Ovary (tissue), 9 donors: Measurements from ENCODE around the gene NMRK2. TPM values are rescaled to one million over a fixed set of nuclear protein-coding genes. Genes with fewer than 3 reads are reported as not detected.
"Not testable (repeated sequence)": the region's sequence is repeated elsewhere in the genome, so short reads cannot be mapped to it uniquely, and the experiment has no call there.

Source experiments
- DNase-seq, 5 donors: peaks; one replicate each; pipeline ENCODE4 v3.0.0-alpha.2; 2019 to 2020
- H3K27ac ChIP-seq, 2 donors: fragments of 200-600 bp; one replicate each; pipeline versions ENCODE4 v1.5.1 to v1.8.0; 2019 to 2022
- H3K27me3 ChIP-seq: fragments of 200-600 bp; one replicate; pipeline ENCODE4 v1.8.0; 2022
- H3K36me3 ChIP-seq: fragments of 200-600 bp; sonication (generic); one replicate; pipeline ENCODE4 v1.5.1; 2019
- H3K4me1 ChIP-seq: one replicate; pipeline ENCODE4 v1.8.1; 2013; ENCODE audit warnings: mild to moderate bottlenecking, moderate library complexity; ENCODE audit not compliant: insufficient read depth
- H3K4me3 ChIP-seq: fragments of 200-600 bp; sonication (generic); one replicate; pipeline ENCODE4 v1.5.1; 2017
- H3K9me3 ChIP-seq, 2 donors: fragments of 200-600 bp in 1 of 2; sonication (generic) in 1 of 2; one replicate each; pipeline versions ENCODE4 v1.5.1 to v1.8.1; 2013 to 2019; ENCODE audit warnings: mild to moderate bottlenecking in 1 of 2, moderate library complexity in 1 of 2
- CTCF ChIP-seq, 3 donors: fragments of 450-650 bp in 2 of 3; fragments of 200-600 bp in 1 of 3; IDR thresholded peaks; one replicate each; pipeline versions ENCODE4 v1.5.1 to v1.8.0; 2016 to 2022; ENCODE audit warnings: antibody characterized with exemption in 3 of 3, mild to moderate bottlenecking in 1 of 3
- EP300 ChIP-seq: sonication (generic); formaldehyde crosslinking; IDR thresholded peaks from one replicate; pipeline ENCODE4 v1.6.1; 2017; ENCODE audit warnings: antibody characterized with exemption
- POLR2A ChIP-seq: fragments of 450-650 bp; IDR thresholded peaks from one replicate; pipeline ENCODE4 v1.6.1; 2017; ENCODE audit warnings: antibody characterized with exemption, mild to moderate bottlenecking, moderate library complexity
- WGBS, 3 donors: extraction: QIAGEN DNeasy Blood & Tissue Kit in 1 of 3; methylation state at CpG; one replicate each; pipeline versions ENCODE4 v1.1.5 to v1.1.7; 2013 to 2017; 5-methylcytosine and 5-hydroxymethylcytosine counted together
- intact Hi-C, 4 donors: fragments of 100-400 bp; cut with DNase I; formaldehyde crosslinking; loops; one replicate each; pipeline versions ENCODE4 v1.11.0 to v1.15.1; 2022 to 2023
- polyA plus RNA-seq, 2 donors: library from polyadenylated mRNA; stranded (reverse); fragments of 200-250 nt in 1 of 2; fragments of 350-450 nt in 1 of 2; fragmentation: Illumina TruSeq in 1 of 2; extraction: RNeasy Lipid Tissue Mini Kit (QIAGEN cat#74804) in 1 of 2; gene quantifications; one replicate each; pipeline ENCODE4 v1.2.3, GENCODE V29; 2013 to 2014
- total RNA-seq, 7 donors: library from RNA; depleted of rRNA in 2 of 7; stranded (reverse); fragments of >200 nt in 2 of 7; fragmentation: NEBNext Ultra II Directional in 3 of 7; extraction: Animal tissue kit (Norgen Biotek cat#: 25700) in 3 of 7; gene quantifications; one replicate each; pipeline versions ENCODE4 v1.1.0 to v1.2.4, GENCODE V29; 2016 to 2023
- donor health status: DM: no; HTN: no; CAD: no; lungs with moderate emphysema.
- donor health status: DM: no; HTN: no; CAD: no.
- donor health status: Bipolar disorder and iron deficiency.
- donor health status: DM: yes; HTN: yes; CAD: no.
- donor health status: DM: no; HTN: no; CAD: no.
- donor health status: DM: yes; HTN: yes; CAD: no.

NMRK2 gene
- total and polyA plus RNA-seq, 9 donors = 0.26 to 0.93 (median 0.40) TPM; not detected in 5

GRCh38 chr19:3963458-3964255, 30.8 kb downstream of the NMRK2 start:
- no peak overlapping the region for H3K27ac ChIP-seq
- H3K36me3 ChIP-seq = no peaks in the 10 kb centered on the region
- no peaks in the 10 kb centered on the region for H3K27me3 ChIP-seq
- no peaks in the 10 kb centered on the region for H3K9me3 ChIP-seq
- peak in 2 of 5 donors; percentile 24 to 27 for DNase-seq
- TF ChIP-seq CTCF (IDR thresholded peaks at IDR 0.05) (no peak), POLR2A (no peak), EP300 (no peak)
- H3K4me3 ChIP-seq = no peak overlapping the region
- 85 to 91% (median 87%) methylated on average over 35 of the region's 35 CpGs for WGBS, 3 donors
- H3K4me1 ChIP-seq = peaks cover 7% of the 10 kb centered on the region
- intact Hi-C loops = no loop called here

- TF ChIP-seq POLR2A (no peak), EP300 (no peak), CTCF (IDR thresholded peaks at IDR 0.05) (no peak)
- Histone ChIP-seq H3K36me3 (no peaks in the 10 kb centered on the region), H3K27me3 (no peaks in the 10 kb centered on the region), H3K4me3 (no peak overlapping the region), H3K9me3 (no peaks in the 10 kb centered on the region), H3K27ac (no peak overlapping the region), H3K4me1 (peaks cover 11% of the 10 kb centered on the region)
- intact Hi-C loops = no loop called here
- 71 to 76% (median 75%) methylated on average over 60 of the region's 60 CpGs for WGBS, 3 donors
- DNase-seq = peak in 3 of 5 donors; percentile 28 to 44 (median 34)
Observed at GRCh38 chr19:3964256-3965194, 31.7 kb downstream of the NMRK2 start.

- H3K9me3 ChIP-seq = no peaks in the 10 kb centered on the region
- no peaks in the 10 kb centered on the region for H3K36me3 ChIP-seq
- intact Hi-C loops = no loop called here
- H3K4me1 ChIP-seq = peaks cover 11% of the 10 kb centered on the region
- H3K4me3 ChIP-seq = no peak overlapping the region
- peak in 3 of 5 donors; percentile 26 to 44 (median 31) for DNase-seq
- H3K27ac ChIP-seq = no peak overlapping the region
- no peak for TF ChIP-seq CTCF (IDR thresholded peaks at IDR 0.05)
- no peak for TF ChIP-seq POLR2A
- no peak for TF ChIP-seq EP300
- no peaks in the 10 kb centered on the region for H3K27me3 ChIP-seq
- 67 to 72% (median 69%) methylated on average over 27 to 30 of the region's 30 CpGs for WGBS, 3 donors
Observed at GRCh38 chr19:3966051-3967017, 33.5 kb downstream of the NMRK2 start.

GRCh38 chr19:3967983-3968382, 35.1 kb downstream of the NMRK2 start:
- Histone ChIP-seq H3K4me1 (peaks cover 11% of the 10 kb centered on the region), H3K27ac (peak overlapping the region in 1 of 2 donors; percentile 78)
- H3K27me3 ChIP-seq, H3K36me3 ChIP-seq, intact Hi-C loops, H3K9me3 ChIP-seq, H3K4me3 ChIP-seq: not testable (repeated sequence)
- peak in 4 of 5 donors; percentile 24 to 47 (median 37) for DNase-seq
- 78 to 84% (median 83%) methylated on average over 12 of the region's 12 CpGs for WGBS, 3 donors
